OCI-LY1 (cell line): ENCODE data around the gene INIP.

ENCODE experiments used
- CTCF ChIP-seq: fragments of 200-600 bp; sonication (generic), shearing (Covaris generic); IDR thresholded peaks from 2 replicates; pipeline ENCODE4 v1.5.1; 2017; ENCODE audit warnings: mild to moderate bottlenecking, antibody characterized with exemption, low read length, moderate library complexity, mixed read lengths
- EZH2 ChIP-seq: fragments of 200-600 bp; sonication (generic), shearing (Covaris generic); IDR thresholded peaks from 2 replicates; pipeline ENCODE4 v1.8.0; 2017; ENCODE audit warnings: borderline replicate concordance, mixed run types, mild to moderate bottlenecking, antibody characterized with exemption, low read length, moderate library complexity, mixed read lengths

- no peak for TF ChIP-seq CTCF
- TF ChIP-seq EZH2 = no peak
Observed at GRCh38 chr9:112757940-112758339, 40.0 kb upstream of the INIP start.
